IPS DF 4.7 (cell line): ENCODE data around the gene PI4KA.
A peak's percentile ranks its signal among the peaks of the same experiment; 100 is the strongest.
"Not testable (repeated sequence)": the region's sequence is repeated elsewhere in the genome, so short reads cannot be mapped to it uniquely, and the experiment has no call there.

ENCODE experiments used
- DNase-seq: peaks from one replicate; pipeline ENCODE4 v3.0.0-alpha.2; 2013; ENCODE audit warnings: low spot score; ENCODE audit errors: extremely low read depth

Gene PI4KA

DNA sequence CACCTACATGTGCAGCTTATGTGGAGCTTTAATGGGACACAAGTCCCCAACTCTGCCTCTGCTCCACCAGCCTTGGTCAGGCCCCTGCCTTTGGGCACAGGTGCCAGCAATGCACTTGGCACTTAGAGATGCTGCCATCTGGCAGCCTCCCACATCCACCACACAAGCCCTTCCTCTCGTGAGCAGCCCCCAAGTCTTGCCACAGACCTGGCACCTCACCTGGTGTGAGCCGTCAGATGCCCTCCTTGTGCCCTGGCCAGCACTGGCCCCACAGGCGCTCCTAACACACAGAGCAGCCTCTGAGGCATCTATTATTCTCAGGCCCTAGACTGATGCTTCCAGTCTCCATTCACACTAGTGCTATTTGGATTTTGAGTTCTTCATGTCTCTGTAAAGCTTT lies 109.2 kb downstream of the PI4KA start:
- no peak for DNase-seq

GRCh38 chr22:20748731-20749428 lies 109.7 kb downstream of the PI4KA start:
- no peak for DNase-seq

GRCh38 chr22:20748082-20748481 lies 110.5 kb downstream of the PI4KA start:
- DNase-seq = no peak

GRCh38 chr22:20747223-20747622 lies 111.4 kb downstream of the PI4KA start:
- DNase-seq = no peak

- no peak for DNase-seq
Observed at GRCh38 chr22:20746431-20747189, 112.0 kb downstream of the PI4KA start.

DNA sequence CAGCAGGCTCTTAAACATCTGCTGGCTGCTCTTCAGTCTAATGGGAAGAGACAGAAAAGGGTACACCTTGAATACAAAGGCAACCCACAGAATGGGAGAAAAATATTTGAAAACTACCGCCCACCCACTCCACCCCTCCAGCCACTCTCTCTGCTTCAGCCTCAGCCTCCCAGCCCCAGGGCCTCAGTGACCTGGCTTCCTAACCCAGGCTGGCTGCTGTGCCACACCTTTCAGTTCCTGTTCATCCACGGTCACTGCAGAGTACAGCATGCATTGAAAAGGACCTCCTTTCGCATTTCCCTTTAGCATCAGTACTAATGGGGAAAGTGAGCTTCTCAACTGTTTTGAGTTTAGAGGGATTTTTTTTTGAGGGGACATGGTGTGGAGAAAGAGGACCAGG lies 113.5 kb downstream of the PI4KA start:
- DNase-seq = no peak

GRCh38 chr22:20744456-20744855 lies 114.2 kb downstream of the PI4KA start:
- DNase-seq = no peak

- DNase-seq = no peak
Observed at GRCh38 chr22:20742764-20743163, 115.8 kb downstream of the PI4KA start.

DNA sequence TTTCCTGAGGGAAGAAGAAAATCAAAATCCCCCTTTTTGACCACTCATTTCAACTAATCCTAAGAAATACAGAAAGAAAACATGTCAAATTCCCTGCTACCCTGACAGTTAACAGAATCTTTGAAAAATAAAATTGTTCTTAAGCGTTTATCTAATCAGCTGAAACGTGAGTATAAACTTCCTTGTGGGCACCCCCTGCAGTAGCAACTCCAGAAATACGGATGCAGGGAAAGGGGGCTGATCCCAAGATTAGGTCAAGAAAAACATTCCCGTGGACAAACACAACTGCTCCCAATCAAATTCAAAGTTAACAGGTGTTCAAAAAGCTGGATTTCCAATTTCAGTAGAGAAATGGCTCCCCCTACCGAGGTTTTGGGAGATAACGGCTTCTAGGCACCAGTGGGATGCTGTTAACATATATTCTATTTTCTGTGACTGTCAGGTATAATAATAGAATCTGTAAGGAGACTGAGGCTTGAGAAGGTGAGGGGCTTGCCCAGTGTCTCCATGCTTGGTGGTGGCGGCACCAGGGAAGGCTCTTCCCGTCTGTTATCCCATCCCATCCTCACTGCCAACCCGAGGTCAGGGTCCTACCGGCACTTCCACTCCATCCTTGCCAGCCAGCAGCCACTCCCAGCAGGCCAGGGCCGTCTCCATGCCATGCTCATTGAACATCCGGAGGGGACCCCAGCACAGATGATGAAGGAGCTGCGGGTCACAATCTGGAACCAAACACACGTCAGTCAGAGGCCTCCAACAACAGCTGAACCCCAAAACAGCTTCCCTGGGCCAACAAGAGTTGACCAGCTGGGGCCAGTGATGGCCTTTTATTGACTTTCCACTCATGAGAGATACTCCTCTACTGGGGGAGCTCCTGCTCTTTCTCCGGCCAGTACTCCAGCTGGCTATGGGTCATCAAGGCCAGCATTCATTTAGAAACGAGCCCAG lies 116.7 kb downstream of the PI4KA start:
- peak; percentile 16 for DNase-seq

DNA sequence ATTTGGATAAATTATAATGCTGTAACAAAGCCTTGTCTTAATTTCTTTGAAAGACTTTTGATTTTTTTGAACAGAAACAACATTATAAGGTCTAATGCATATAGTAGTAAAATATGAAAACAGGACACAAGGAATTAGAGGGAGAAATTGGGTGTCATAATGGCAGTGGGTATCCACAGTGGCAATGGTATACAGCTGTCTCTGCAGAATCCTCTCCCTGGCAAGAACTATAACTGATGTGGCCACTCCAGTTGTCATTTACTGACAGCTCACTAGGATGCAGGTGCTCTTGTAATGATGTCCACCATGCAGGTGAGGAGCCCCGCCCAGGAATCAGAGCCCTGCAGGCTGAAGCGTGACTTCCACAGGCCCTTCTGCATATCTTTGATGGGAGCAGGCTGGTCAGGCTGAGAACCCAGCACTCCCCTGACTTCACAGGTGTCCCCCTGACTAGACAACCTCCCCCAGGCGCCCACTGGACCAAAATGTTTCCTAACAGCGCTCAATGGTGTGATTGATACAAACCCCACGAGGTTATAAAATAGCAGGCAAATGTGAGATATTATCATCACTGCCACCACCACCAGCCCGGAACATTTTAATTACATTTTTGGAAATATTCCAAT lies 117.5 kb downstream of the PI4KA start:
- DNase-seq = no peak

DNA sequence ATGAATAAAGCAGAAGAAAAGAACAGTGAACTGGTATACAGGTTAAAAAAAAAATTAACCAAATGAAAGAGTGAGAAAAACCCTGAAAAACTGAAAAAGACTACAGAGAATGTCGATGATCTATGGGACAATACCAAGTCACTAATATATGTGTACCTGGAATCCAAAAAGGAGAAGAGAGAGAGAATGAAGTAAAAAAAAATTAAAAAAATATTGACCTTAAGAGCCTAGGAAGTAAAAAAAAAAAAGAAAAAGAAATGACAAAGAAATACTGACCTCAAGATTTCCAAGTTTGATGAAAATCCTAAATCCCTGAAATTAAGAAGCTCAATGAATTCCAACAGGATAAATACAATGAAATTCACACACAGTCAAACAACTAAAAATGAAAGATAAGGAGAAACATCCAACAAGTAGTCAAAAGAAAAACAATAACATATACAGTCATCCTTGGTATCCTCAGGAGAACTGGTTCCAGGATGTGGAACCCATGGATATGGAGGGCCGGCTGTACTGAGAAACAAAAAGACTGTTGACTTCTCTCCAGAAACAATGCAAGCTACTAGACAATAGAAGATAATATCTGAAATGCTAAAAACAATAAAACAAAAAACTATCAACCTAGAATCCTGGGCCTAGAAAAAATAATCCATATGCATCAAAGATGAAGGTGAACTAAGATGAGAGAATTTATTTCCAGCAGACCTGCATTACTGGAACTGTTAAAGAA lies 118.2 kb downstream of the PI4KA start:
- DNase-seq = no peak

DNA sequence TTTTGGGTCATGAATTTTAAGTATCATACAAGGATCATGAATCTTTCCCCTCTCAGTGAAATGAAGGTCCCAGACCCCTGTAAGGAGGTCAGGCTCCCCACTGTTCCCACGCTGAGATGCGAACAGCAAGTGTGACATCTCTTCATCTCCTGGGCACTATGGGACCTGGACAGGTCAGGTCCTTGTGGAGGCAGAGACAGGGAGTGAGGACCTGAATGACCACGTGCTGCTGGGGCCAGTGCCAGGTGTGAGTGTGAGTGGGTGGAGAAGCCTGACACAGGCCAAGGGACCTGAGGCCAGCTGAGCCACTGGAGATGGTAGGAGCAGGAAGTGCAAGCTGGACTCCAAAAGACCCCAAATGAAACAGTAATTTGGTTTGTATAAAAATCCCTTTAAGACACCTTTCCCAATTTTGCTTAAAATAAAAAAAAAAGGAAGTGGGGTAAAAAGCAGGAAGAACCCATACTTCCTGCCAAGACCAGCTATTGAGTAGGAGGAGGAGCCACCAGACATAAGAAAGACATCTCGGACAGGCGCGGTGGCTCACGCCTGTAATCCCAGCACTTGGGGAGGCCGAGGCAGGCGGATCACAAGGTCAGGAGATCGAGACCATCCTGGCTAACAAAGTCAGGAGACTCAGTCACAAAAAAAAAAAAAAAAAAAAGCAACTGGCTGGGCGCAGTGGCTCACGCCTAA lies 120.1 kb downstream of the PI4KA start:
- DNase-seq = no peak

- not testable (repeated sequence) for DNase-seq
Observed at GRCh38 chr22:20736891-20737290, 121.7 kb downstream of the PI4KA start.

DNA sequence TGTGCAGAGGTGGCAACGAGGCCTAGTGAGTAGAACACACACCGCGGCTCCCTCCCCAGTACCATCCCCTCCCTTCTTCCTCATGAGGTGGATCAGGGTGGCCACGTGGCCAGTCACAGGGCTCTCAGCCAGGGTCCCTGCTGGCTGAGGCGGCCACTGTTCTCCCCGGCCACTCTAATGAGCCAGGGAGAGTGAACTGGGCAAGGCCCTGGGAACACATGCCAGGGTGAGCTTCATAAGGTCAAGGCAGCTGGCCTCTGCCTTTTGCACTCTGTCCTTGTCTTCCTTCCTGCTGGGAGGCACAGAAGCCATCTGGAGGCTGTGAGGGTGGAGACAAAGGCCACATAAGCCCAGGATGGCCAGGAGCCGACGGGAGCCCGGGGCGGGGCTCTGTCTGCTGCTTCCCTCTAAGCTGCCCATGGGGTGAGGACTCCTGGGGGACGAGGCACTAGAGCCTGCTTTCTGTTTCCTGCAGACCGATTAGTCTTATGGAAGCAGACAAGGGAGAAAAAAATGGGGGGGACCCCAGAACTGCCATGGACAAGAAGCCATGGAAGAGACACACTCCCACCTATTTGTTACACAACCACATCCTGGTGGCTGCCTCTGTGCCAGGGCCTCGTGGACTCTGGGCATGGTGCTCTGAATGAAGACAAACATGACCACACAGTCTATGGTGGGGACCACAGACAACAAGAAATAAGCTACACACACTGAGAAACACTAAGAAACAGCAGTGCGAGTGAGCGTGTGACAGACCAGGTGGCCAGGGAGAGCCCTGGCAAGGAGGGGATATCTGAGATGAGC lies 123.1 kb downstream of the PI4KA start:
- DNase-seq = not testable (repeated sequence)

DNA sequence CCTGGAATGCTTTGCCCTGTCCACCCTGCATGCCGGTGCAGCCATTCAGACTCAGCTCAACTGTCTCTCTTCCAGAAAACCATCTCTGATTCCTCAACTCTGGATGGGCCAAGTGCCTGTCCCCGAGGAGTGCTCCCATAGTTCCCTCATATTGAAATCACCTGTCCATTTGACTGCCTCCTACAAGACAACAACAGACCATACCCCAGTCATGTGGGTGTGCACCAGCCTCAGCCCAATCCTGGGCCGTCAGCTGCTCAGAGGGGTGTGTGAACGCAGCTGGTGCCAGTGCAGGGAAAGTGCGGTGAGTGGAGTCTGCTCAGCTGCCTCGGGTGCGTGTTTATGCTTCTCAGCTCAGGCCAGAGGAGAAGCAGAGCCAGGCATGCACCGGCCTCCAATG lies 126.2 kb downstream of the PI4KA start:
- not testable (repeated sequence) for DNase-seq

DNA sequence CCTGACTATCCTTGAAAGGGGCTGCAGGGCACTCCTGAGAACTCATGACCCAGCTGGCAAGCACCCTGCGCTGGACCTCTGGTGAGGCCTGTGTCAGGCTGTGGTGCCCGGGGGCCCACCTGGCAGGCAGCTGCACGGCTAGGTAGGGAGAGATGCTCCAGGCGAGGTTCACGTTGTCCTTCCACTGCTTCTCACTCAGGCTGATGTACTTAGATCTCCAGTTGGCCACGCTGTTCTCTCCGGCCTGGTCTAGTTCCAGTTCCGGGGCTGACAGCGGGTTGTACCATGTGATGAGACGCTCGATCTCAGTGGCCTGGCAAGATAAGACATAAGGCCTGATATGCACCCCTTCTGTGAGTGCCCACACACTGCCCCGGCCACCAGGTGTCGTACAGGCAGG lies 129.4 kb downstream of the PI4KA start:
- DNase-seq = no peak

DNA sequence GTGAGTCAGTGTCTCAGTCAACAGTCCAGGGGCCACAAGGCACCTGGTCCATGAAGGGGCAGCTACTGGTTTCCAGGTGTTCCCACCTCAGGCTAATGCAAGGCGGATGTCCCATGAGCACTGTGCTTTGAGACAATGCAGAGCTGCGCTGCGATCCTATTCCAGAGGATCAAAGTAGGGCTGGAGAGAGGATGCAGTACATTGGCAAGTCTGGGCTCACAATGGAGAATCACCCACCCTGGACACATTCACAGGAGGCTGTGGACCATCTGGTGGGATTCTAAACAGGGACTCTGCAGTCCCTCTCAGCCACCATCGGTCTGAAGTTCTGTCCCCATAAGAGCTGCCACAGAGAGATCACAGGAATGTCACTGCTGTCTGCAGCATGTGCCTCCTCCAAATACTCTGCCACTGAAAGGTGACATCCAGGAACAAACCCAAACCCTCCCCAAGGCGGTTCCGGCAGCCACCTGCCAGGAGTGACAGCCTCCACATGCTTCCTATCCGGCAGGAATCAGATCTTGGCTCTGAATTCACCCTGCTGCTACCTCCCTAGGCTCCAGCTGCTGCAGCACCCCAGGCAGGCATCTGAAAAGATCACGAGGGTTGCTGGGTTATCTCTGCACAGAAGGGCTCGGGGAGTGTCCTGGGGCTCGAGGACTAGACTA lies 130.0 kb downstream of the PI4KA start:
- no peak for DNase-seq

GRCh38 chr22:20727118-20728015 lies 131.2 kb downstream of the PI4KA start:
- no peak for DNase-seq
